RWPE1 (cell line): ENCODE measurements around the gene MTX1.
"Not testable (repeated sequence)": the region's sequence is repeated elsewhere in the genome, so short reads cannot be mapped to it uniquely, and the experiment has no call there.

Experiments used
- CTCF ChIA-PET: fragments of 350-600 bp; sonication (Branson Sonifier 250); formaldehyde crosslinking; extraction: SDS; loops from one replicate; lab custom pipeline; 2021; lab: Yijun Ruan, JAX
- POLR2A ChIA-PET: fragments of 400-600 bp; formaldehyde crosslinking; extraction: SDS; loops from one replicate; lab custom pipeline; 2020; ENCODE audit warnings: antibody characterized with exemption; ENCODE audit not compliant: low non-redundant PET; lab: Yijun Ruan, JAX
- DNase-seq: peaks from one replicate; pipeline ENCODE4 v3.0.0; 2012; ENCODE audit warnings: low spot score
- H3K27ac ChIP-seq: fragments of 450-650 bp; 2 replicates; pipeline ENCODE4 v1.5.1; 2017
- CTCF ChIP-seq: fragments of 450-650 bp; conservative IDR thresholded peaks from 2 replicates; pipeline ENCODE4 v1.5.1; 2017; ENCODE audit warnings: low read depth, mild to moderate bottlenecking

The MTX1 gene

GRCh38 chr1:155187456-155187891 is 21.0 kb upstream of the MTX1 start:
- ChIA-PET CTCF (interaction anchor here (0.6 kb wide), 1 partner anchor 19 kb away, joined by 7 read pairs; no protein-coding TSS in a partner anchor), POLR2A (no interaction called here)
- peak overlapping the region; percentile 64; the same call in 1 of the 2 replicates for H3K27ac ChIP-seq
- no peak for TF ChIP-seq CTCF
- DNase-seq = no peak

GRCh38 chr1:155188268-155188667 is 20.2 kb upstream of the MTX1 start:
- TF ChIP-seq CTCF = no peak
- peak overlapping the region; percentile 64; the same call in 1 of the 2 replicates for H3K27ac ChIP-seq
- POLR2A ChIA-PET = no interaction called here
- no peak for DNase-seq
- CTCF ChIA-PET = no interaction called here

- DNase-seq, CTCF ChIA-PET, POLR2A ChIA-PET, H3K27ac ChIP-seq: not testable (repeated sequence)
Observed at GRCh38 chr1:155189926-155190325, 18.6 kb upstream of the MTX1 start.

GRCh38 chr1:155191904-155192303 is 16.6 kb upstream of the MTX1 start:
- TF ChIP-seq CTCF = no peak
- no peak for DNase-seq
- H3K27ac ChIP-seq = peak overlapping the region; percentile 99
- ChIA-PET POLR2A (no interaction called here), CTCF (interaction anchor here (0.9 to 2.6 kb wide), 2 partner anchors 15 to 19 kb away, joined by 3 to 15 read pairs; partner anchors contain the start of gene KRTCAP2)

GRCh38 chr1:155192346-155193274 is 15.9 kb upstream of the MTX1 start:
- H3K27ac ChIP-seq = peak overlapping the region; percentile 99
- ChIA-PET POLR2A (interaction anchor here (0.6 kb wide), 1 partner anchor 459 kb away, joined by 3 read pairs; no protein-coding TSS in a partner anchor), CTCF (interaction anchor here (0.6 to 2.6 kb wide), 20 partner anchors 8 to 1332 kb away, joined by 3 to 25 read pairs (median 5); partner anchors contain the start of genes KRTCAP2, MTX1 and THBS3)
- DNase-seq = no peak
- TF ChIP-seq CTCF = no peak

GRCh38 chr1:155193275-155193990 is 15.1 kb upstream of the MTX1 start:
- ChIA-PET POLR2A (interaction anchor here (0.7 to 1.3 kb wide), 3 partner anchors 10 to 428 kb away, joined by 3 to 5 read pairs (median 4); no protein-coding TSS in a partner anchor), CTCF (interaction anchor here (0.6 to 2.6 kb wide), 25 partner anchors 9 to 1332 kb away, joined by 3 to 25 read pairs (median 4); partner anchors contain the start of genes KRTCAP2, MTX1 and THBS3)
- peak; percentile 87 for DNase-seq
- TF ChIP-seq CTCF = peak; percentile 97
- peak overlapping the region; percentile 99 for H3K27ac ChIP-seq

- H3K27ac ChIP-seq = peak overlapping the region; percentile 99
- CTCF ChIA-PET = interaction anchor here (0.6 to 2.6 kb wide), 18 partner anchors 8 to 342 kb away, joined by 3 to 25 read pairs (median 6); partner anchors contain the start of genes KRTCAP2, MTX1 and THBS3
- DNase-seq = not testable (repeated sequence)
- POLR2A ChIA-PET = interaction anchor here (0.6 to 1.3 kb wide), 5 partner anchors 10 to 676 kb away, joined by 3 to 5 read pairs (median 4); partner anchors contain the start of gene MTX1
Observed at GRCh38 chr1:155193991-155194240, 14.6 kb upstream of the MTX1 start.
